Activated CD4-positive, alpha-beta T cell treated with anti-CD3 and anti-CD28 coated beads, Interleukin-10, Interleukin-2, amounts not matched to agents 100 ng/mL and 50 ng/mL, durations not matched to agents 16 hours and 8 hours (primary cell): ENCODE results near the gene C2orf78.
"Not testable (repeated sequence)": the region's sequence is repeated elsewhere in the genome, so short reads cannot be mapped to it uniquely, and the experiment has no call there.

Experiments
- DNase-seq: peaks from one replicate; pipeline ENCODE4 v3.0.0-alpha.2; 2020

The C2orf78 gene, protein sequence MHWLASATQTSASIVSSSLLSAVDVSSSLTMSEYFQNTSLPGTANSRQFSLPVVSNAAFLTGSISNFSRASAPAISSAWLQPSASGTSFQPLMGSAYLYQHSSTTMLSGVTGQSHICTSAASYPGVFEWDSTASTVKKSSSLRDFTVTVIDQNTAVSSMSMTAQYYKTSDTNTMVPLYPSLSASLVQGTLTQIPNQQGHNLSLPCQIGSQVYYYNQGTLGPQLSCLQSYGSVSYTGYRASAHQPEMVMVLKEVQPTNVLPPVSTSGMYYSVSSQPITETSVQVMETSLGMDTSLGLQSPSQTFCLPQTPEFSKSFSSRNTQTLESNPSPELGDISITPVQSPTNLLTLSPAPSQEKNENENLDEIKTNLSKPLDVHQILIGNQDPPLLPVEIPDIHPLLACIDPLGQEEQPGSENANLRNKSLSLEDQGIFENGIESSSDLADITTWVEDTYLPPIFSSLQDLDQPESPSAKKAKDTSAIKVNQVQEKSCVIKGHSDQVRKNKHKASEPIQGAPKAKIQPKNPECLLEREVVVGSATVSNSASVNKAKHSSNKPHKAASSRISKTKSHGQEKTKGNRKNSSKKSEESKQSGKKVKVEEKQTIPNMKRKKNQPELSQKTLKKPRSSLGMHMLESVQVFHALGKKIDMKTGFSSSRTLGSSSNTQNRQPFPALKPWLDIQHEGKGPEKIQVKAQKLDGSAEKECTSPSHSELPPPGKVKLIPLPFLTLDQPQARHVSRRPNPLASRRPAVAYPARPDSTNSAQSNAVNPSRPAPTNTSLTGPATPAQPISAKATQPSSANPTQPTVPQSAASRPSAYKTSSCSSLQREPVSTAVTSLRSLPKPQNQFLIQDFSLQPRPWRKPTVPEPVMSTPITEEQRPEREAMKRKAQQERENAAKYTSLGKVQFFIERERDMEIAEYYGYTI

DNA sequence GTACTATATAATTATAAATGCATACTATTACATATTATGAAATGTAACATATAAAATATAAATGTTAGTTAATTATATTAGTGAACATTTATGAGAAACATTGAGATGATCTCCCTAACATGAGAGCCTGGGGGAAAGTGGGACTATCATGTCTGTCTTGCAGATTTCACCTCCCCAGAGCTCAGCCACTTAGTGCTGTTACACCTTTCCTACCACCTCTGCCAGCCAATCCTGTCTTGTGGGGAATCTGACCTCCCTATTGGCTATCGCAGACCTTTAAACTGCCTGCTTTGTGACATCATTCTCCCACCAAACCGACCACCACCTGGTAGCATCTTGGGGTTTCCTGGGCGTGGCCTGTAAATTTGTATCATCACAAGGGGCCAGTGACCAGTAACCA is at the start of gene C2orf78:
Gene C2orf78, plus strand, starts transcription at position 301 of the 400 bp plus-strand sequence. CDS start 127 bp downstream, outside the sequence.
- DNase-seq, result not testable (repeated sequence)

DNA sequence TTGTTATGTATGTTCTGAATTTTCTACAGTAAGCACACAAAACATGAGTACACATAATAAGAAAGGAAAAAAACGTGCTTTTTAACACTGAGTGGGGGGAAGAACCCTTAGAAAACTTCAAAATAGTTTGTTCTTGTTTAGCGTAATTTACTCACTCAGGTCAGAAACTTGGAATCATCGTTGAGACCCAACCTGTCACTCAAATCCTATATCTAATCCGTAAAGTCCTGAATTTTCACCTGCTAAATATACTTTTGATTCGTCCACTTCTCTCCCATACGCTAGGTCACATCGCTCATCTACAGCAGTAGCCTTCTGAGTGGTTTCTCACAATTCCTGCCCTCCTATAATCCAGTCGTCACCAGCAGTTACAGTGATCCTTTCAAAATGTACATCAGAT is 47.6 kb upstream of the C2orf78 start:
- DNase-seq, result no peak

DNA sequence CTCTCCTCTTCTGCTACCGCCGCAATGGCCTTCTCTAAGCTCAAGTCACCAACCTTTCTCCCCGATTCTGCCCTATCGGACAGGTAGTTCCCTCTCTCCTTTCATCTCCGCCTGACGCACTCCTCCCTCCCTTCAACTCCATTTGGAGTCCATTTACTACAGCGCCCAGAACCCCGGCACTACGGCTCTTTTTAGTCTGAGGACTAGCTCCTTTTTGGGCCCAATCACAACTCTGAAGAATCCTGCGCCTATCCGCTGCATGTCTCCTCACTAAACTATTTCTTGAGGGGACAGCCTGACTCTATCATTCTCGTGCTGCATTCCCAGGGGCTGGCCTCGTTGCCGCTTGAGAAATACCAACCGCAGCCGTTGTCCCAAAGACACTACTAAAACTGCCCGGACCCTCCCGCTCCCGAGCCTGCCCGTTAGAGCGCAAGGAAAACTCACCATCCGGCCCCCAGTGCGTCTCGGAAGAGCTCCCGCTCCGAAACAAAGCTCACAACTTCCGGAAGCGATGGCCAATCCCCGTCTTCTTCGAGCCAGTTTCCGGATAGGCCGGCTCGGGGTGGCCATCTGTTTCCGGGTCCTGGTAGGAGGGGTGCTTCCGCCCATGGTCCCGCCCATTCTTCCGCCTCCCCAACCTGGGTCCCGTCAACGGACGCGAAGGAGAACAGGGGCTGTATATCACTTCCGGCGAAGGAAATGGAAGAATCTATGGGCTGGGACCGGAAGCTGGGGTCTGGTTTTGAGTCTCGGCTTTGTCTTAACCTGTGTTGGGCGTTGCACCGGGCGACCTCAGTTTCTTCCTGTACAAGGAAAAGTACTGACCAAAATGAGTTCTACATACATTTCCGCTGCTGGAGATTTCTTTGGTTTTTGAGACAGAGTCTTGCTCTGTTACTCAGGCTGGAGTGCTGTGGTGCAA is 46.9 kb upstream of the C2orf78 start, which contains the start of gene TPRKB:
Gene TPRKB, minus strand, starts transcription at position 491 of the 925 bp plus-strand sequence. CDS start 2,776 bp downstream, outside the sequence.
- DNase-seq, result peak; percentile 99

DNA sequence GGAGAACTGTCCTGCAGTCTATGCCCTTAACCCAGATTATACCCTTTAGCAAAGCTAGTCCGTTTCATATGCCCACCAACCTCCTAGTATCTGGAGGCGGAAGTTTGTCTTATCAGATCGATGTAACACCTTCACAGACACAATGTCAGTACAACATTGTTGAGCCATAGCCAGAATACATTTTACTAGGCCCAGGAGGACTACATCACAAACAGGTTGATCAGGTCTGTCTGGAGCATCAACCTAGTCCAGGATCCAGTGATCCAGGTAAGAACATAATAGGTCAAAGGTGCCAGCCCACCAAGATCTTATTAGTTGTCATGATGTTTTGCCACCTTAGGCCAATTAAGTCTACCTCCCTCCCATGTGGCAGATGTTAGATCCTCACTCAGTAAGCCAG is 44.9 kb upstream of the C2orf78 start:
- no peak for DNase-seq

DNA sequence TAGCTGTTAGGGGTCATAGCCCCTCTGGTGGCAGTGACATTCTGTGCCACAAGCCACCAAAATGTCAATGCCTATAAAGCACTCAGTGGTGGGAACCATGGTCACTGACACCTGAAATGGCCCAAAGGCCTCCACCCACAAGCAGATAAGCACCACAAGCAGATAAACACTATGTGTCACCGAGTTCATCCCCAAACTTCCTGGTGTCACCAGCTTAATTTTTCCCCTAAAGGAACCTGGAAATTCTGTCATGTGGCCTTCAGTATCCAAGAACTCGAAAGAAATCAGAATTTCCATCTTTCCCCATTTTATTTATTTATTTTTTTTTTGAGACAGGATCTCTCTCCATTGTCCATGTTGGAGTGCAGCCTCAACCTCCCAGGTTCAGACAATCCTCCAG is 43.2 kb upstream of the C2orf78 start:
- no peak for DNase-seq

DNA sequence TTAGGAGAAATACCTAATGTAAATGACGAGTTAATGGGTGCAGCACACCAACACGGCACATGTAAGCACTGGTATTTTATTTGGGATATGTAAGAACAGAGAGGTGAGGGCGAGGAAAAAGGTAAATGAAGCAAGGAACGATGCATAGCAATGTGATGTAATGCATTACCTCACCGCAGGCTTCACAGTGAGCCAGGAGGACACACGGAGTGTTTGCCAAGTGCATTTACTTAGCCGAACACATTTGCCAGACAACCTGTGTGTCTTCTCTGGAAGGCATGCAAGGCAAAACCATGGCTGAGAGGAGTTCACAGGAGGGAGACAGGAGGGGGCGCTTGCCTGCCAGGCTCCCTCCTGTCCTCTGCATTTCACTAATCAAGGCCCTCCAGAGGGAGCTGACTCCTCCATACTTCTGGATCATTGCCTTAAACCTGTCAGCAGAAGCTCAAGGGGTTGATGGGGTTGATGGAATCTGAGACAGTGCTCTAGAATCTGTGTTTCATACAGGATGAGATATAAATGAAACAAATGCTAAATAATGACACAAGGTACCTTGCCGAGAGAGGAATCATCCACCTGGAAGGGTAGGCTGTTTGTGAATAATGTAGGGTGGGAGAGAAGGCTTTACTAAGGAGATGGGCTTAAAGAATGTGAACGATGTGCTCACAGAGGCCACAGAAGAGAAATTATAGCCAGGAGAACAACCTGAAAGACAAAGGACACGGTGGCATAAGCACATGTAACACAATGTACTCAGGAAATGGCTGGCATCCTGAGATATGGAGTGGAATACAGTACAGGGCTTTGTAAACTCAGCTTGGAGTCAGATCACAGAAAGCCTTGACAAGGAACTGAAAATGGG is 37.7 kb upstream of the C2orf78 start:
- DNase-seq, result no peak

DNA sequence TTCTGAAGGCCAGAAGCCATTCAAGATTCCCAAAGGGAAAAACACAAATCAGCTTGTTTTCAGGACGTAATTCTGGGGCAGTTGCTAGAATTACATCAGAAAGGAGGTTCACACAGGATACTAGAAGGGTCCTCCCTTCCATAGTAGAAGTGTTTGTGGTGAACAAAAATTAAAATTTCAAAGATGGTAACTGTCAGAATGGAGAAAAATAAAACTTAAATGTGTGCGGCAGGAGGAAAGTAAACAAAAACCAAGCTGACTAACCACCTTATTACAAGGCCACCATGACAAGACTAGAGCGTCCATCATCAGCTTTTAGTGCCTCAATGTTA is 37.1 kb upstream of the C2orf78 start:
- DNase-seq, result no peak

DNA sequence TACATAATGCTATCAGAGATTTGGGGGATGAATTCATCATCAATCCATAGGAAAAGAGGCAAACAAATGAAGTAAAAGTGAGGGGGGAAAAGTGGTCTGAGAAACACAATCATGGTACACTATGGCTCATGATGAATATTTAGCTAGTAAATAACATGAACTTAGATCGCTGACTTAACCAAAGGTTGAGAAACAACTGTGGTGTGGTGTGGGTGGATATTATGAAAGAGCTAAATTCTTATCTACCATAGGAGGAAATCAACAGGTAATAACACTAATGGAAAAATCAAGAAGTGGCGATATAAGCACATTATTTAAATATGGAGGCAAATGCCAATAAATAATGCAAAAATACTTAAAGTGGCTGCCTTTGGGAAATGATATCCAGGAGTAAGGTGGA is 34.7 kb upstream of the C2orf78 start:
- no peak for DNase-seq

DNA sequence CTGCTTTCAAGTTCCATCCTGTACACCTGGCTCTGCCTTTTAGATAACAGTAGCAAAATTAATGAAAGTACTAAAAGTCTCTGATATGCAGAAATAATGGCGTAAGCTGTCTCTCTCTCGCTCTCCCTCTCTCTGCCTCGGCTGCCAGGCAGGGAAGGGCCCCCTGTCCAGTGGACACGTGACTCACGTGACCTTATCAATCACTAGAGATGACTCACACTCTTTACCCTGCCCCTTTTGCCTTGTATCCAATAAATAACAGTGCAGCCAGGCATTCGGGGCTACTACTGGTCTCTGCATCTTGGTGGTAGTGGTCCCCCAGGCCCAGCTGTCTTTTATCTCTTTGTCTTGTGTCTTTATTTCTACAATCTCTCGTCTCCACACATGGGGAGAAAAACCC is 29.7 kb upstream of the C2orf78 start:
- not testable (repeated sequence) for DNase-seq

DNA sequence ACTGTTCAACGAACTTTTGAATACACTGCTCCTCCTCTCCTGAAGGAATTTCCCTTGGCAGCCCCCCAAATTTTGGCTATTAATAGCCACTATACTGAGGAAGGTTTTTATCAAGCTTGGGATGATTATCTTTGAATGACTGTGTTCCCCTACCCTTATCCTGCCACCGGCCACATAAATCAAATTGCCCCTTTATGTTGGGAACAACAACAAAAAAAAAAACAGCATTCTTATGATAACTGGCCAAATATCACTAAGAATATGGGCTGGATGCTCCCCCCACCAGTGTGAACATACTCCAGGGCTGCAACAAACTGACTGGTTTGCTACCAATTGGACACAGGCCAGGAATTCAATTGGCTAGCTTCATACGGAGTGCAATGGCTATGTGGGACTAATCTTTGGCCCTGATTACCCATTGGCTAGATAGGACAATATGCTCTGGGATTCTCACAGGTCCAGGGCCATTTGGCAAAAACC is 24.7 kb upstream of the C2orf78 start:
- no peak for DNase-seq

DNA sequence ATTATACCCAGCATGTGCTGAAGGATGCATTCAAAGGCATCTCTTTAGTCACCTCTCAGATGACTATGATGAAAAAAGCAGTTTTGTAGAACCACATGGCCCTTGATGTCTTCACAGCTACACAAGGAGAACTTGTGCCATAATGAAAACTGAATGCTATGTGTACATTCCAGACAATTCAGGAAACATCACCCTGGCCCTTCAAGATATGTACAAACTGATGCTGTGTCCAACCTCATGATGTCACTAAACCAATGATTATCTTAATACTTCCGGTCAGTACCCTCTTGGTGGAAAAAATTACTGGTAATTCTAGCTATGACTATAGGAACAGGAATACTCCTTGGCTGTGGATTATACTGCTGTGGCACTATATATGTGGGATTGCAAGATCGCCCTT is 24.1 kb upstream of the C2orf78 start:
- no peak for DNase-seq

DNA sequence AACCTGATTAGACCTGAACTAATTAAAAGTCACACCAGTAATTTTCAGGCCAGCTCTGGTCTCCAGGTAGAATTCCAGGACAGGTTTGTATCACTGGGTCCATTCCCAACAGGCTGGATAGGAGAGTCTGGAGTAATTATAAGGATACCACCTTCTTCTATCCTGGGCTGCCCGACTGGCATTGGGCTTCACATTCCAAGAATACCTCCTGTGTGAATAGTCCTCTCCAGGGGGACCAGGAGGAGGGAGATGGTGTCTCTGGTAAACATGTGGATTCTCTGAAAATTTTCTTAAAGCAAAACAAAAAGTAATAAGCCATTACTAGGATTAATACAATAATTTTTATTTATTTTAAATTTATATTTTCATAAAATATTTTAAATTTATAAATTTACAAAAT is 21.4 kb upstream of the C2orf78 start:
- DNase-seq, result no peak

DNA sequence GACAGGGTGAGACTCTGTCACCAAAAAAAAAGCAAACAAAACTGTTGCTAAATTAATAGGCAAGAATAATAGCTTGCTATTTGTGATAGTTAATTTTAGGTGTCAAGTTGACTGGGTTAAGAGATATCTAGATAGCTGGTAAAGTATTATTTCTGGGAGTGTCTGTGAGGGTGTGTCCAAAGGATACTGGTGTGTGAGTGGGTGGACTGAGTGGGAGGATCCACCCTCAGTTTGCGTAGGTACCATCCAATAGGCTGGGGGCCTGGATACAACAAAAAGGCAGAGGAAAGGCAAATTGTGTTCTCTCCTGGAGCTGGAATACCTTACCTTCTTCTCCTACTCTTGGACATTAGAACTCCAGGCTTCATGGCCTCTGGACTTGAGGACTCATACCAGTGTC is 19.0 kb upstream of the C2orf78 start:
- DNase-seq, result no peak

DNA sequence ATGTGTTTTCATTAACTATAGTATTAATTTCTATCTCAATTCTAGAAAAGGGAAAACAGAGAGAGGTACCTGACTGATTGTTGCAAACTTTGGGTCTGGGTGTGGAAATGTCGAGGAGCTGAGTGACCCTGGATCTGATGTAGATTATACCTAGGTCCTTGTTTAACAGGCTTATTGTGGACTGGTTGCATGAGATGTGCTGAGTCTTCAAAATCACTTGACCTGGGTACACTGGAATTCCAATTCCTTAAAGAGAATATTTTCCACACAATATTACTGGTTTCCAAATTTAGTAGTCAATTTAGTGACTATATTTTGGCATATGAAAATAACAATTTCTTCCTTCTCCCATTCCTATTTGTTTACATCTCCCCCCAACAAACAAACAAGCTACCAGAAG is 17.6 kb upstream of the C2orf78 start:
- DNase-seq, result no peak

DNA sequence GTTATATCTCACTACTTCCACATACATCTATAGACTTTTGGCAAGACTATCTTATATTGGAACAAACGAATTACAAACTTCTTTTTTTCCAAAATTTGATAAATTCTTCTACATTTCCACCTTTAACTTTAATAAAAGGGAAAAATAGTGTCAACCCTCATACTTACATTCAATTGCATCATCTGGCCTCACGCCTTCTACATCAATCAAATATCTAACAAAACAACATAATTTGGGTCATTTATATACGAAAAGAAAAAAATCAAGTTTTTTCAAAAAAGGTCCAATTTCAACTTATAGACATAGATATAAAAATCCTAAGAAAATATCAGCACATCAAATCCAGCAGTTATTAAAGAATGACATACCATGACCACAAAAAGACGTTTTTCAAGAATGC is 17.0 kb upstream of the C2orf78 start:
- DNase-seq, result no peak

DNA sequence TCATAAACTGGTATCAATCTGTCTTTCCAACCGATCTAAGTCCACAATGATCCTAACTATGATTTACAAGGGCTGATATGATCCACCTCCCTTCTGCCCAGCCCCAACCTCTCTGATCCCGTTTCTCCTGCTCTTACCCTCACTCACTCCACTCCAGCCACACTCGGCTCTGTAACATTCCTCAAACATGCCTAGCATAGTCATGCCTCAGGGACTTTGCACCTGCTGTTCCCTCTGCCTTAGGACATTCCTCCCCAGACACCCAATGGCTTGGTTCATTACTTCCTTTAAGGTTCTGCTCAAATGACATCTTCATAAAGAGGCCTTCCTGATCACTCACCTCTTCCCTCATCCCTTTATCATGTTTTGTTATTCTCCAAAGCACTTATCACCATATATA is 13.3 kb upstream of the C2orf78 start:
- DNase-seq, result no peak

DNA sequence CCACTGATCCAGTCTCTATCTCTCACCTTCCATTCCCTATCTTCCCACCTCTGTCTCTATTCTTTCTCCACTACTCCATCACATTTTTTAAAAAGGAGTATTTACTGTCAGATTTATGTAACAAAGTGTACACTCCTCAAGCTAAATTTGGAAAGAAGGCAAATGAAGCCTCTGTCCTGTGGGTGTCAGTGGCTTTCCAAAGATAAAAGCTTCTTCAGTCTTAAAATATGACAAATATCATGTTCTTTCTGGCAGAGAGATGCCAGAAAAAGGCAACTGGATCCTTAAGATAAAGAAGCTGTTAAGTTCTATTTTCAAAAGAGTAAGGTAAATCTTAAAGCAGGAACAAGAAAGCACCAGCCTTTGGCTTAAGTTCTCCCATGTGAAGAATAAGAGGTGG is 11.2 kb upstream of the C2orf78 start:
- DNase-seq, result no peak

DNA sequence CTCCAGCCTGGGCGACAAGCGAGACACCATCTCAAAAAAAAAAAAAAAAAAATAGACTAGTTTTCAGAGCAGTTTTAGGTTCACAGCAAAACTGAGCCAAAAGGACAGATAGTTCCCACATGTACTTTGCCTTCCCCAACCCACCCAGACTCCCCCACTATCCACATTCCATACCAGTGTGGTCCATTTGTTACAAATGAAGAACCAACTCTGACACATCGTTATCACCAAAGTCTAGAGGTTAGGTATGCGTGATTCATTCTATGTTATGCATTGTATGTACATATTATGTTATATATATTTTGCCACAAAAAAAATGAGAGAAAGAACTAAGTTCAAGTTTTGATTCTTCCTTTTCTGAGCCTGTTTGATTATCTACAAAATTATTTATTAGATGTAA is 7.6 kb upstream of the C2orf78 start:
- no peak for DNase-seq

DNA sequence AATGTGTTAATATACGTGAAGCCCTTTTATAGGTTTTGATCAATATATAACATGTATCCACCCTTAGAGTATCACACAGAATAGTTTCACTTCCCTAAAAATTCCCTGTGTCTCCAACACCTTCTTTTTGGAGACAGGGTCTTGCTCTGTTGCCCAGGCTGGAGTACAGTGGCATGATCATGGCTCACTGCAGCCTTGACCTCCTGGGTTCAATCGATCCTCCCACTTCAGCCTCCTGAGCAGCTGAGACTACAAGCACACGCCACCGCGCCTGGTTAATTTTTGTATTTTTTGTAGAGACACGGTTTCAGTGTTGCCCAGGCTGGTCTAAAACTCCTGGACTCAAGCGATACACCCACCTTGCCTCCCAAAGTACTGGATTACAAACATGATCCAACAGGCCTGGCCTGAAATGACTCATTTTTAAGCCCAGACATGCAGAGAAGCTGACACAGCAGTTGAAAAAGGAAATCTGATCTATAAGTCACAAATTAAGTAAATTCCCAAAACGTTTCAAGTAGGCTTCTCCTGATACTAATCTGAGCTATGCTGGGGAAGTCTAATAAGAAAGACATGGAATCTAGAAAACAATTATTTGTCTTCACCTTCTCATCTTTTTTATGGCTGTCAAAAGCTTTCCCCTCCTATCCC is 7.0 kb upstream of the C2orf78 start:
- DNase-seq, result peak; percentile 5

DNA sequence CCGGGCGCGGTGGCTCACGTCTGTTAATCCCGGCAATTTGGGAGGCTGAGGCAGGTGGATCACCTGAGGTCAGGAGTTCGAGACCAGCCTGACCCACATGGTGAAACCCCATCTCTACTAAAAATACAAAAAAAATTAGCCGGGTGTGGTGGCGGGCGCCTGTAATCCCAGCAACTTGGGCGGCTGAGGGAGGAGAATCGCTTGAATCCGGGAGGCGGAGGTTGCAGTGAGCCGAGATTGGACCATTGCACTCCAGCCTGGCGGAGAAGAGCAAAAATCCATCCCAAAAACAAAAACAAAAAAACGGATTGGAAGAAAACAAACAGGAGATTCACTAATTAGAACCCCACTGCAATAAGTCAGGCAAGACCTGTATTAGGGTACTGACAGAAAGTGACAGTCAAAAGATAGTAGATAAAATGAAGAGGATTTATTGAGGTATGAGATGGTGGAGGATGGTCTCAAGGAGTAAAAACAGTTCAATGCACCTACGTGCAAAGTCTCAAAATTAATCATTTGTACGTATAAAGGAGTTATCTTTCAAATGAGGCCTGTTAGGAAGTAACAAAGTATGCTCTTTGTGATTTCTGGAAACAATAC is 5.0 kb upstream of the C2orf78 start:
- DNase-seq, result not testable (repeated sequence)
